ENCODE measurements around the gene GTF3C4. TPM values are rescaled to one million over a fixed set of nuclear protein-coding genes. Genes with fewer than 3 reads are reported as not detected.

The GTF3C4 gene, protein sequence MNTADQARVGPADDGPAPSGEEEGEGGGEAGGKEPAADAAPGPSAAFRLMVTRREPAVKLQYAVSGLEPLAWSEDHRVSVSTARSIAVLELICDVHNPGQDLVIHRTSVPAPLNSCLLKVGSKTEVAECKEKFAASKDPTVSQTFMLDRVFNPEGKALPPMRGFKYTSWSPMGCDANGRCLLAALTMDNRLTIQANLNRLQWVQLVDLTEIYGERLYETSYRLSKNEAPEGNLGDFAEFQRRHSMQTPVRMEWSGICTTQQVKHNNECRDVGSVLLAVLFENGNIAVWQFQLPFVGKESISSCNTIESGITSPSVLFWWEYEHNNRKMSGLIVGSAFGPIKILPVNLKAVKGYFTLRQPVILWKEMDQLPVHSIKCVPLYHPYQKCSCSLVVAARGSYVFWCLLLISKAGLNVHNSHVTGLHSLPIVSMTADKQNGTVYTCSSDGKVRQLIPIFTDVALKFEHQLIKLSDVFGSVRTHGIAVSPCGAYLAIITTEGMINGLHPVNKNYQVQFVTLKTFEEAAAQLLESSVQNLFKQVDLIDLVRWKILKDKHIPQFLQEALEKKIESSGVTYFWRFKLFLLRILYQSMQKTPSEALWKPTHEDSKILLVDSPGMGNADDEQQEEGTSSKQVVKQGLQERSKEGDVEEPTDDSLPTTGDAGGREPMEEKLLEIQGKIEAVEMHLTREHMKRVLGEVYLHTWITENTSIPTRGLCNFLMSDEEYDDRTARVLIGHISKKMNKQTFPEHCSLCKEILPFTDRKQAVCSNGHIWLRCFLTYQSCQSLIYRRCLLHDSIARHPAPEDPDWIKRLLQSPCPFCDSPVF
- polyA plus RNA-seq (ENCODE audit: insufficient read length): 30.0 TPM
- long read RNA-seq, donor 1, full-length matches to known transcripts: 3 of 13 reads
- long read RNA-seq, donor 1, partial matches to known transcripts: 10 of 13 reads
- long read RNA-seq, donor 1, other reads (novel, unspliced or antisense): 0 of 13 reads
- long read RNA-seq, donor 2, full-length matches to known transcripts: 7 of 7 reads
- long read RNA-seq, donor 2, partial matches to known transcripts: 0 of 7 reads
- long read RNA-seq, donor 2, other reads (novel, unspliced or antisense): 0 of 7 reads
- long read RNA-seq, donor 3, full-length matches to known transcripts: 3 of 23 reads
- long read RNA-seq, donor 3, partial matches to known transcripts: 20 of 23 reads
- long read RNA-seq, donor 3, other reads (novel, unspliced or antisense): 0 of 23 reads
- long read RNA-seq, donor 4: 0 reads
- long read RNA-seq, donor 5, full-length matches to known transcripts: 4 of 9 reads
- long read RNA-seq, donor 5, partial matches to known transcripts: 5 of 9 reads
- long read RNA-seq, donor 5, other reads (novel, unspliced or antisense): 0 of 9 reads
- long read RNA-seq, donor 6, full-length matches to known transcripts: 4 of 12 reads
- long read RNA-seq, donor 6, partial matches to known transcripts: 8 of 12 reads
- long read RNA-seq, donor 6, other reads (novel, unspliced or antisense): 0 of 12 reads
- long read RNA-seq, donor 7, partial matches to known transcripts: 11 of 11 reads
- long read RNA-seq, donor 7, other reads (novel, unspliced or antisense): 0 of 11 reads
- long read RNA-seq, donor 8: 0 reads

DNA sequence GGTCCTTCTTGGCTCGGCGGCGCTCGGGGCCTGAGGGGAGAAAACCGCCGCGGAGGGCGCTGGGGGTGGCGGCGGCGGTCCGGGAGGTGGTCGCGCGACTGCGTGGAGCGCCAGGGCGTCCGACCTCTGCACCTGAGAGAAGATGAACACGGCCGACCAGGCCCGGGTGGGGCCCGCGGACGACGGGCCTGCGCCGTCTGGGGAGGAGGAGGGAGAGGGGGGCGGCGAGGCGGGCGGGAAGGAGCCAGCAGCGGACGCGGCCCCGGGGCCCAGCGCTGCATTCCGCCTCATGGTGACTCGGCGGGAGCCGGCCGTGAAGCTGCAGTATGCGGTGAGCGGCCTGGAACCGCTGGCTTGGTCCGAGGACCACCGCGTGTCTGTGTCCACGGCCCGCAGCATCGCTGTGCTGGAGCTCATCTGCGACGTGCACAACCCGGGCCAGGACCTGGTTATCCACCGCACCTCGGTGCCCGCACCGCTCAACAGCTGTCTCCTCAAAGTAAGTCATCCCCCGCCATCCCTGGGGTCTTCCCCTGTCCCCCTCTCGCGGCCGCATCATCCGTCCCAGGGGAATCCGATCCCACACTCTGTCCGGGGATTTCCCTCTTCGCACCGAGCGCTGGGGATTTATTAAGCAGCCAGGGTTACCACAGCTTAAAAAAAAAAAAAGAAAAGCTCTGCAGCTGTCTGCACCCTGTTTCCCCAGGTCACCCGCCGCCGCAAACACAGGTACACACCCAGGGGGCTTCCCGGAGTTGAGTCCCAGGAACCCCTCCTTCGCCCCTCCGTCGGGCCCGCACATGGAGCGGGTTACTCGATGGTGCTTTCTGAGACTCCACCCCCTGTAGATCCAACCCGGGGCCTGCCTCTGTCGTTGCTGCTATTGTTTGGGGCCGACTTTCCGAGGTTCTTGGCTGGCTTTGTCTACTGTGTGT is at the start of gene GTF3C4:
TSS of gene GTF3C4 (plus strand) at position 8 of the 935 bp plus-strand sequence. CDS start at position 143, 135 bp downstream.
- no peak for DNase-seq

DNA sequence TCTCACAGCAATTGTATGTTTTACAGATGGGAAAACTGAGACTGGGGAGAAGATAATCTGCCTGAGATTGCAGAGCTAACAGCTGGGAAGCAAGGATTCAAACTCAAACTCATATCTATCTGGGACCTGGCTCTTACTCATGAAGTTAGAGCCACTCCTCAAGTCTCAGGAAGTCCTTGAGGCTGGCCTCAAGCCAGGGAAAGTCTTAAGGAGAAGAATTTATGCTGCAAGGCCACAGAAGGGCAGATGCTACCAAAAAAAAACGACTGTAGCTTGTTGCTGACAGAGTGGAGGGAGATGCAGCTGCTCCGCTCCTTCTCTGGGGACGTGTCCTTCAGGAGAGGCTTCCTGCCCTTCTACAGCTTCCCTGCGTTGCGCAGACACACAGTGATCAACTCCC is 48.1 kb upstream of the GTF3C4 start:
- peak; percentile 20 for DNase-seq

GRCh38 chr9:132626285-132626684 is 44.0 kb upstream of the GTF3C4 start:
- no peak for DNase-seq

DNA sequence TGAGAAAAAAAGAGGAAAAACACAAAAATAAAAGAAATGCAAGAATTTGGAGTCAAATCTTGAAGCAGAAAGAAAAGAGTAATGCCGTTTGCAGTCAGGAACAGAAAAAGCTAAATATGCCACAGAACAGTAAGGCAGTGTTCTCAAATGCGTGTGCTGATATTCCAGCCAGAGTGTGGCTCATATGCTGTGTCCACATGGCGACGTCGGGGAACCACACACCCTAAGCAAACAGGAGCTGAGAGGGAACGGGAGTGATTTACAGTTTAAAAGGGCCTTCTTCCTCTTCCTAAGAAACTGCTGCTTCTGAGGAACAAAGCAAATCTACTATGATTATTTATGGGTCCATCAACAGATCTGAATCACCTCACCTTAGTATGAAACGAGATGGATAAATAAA is 43.2 kb upstream of the GTF3C4 start:
- no peak for DNase-seq

- DNase-seq: no peak
Measured at GRCh38 chr9:132627594-132627993, 42.7 kb upstream of the GTF3C4 start.

DNA sequence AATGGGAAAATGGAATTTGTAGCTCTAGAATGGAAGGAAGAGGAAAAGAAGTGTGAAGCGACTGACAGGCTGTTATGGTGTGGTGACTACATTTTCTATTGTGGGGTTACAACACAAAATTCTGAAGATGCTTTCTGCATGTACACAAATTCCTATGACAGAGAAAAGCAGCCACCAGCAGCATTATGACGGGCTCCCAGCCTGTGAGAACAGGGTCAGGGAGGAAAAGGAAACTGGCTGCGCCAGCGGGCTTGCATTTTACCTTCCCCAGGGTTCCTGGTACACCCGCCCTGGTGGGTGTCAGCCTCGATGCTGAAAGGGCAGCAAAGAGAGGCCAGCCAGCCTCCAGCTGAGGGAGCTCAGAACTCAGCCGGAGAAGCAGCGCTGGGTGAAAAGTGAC is 41.5 kb upstream of the GTF3C4 start:
- no peak for DNase-seq

- no peak for DNase-seq
Measured at GRCh38 chr9:132630116-132630515, 40.1 kb upstream of the GTF3C4 start.

- DNase-seq: no peak
Measured at GRCh38 chr9:132630811-132631210, 39.5 kb upstream of the GTF3C4 start.

DNA sequence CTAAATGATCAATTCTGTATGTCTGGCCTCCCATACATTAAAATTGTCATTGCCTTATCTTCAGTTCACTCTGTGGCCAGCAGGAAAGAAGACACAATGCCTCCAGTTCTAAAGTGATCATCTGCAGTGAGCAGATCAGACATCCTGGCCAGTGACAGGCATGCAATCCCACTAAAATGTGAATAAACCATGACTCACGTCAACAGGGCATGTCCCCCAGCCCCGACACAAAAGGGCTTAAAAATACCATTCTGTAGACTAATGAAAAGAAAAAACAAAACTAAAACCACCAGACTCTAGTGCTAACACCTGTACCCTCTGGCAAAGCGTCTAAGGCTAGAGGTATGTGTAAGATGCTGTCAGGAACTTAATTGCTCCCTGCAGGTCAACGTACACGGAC is 39.0 kb upstream of the GTF3C4 start:
- no peak for DNase-seq

- no peak for DNase-seq
Measured at GRCh38 chr9:132631685-132632084, 38.6 kb upstream of the GTF3C4 start.

- no peak for DNase-seq
Measured at GRCh38 chr9:132632413-132633129, 37.7 kb upstream of the GTF3C4 start.

DNA sequence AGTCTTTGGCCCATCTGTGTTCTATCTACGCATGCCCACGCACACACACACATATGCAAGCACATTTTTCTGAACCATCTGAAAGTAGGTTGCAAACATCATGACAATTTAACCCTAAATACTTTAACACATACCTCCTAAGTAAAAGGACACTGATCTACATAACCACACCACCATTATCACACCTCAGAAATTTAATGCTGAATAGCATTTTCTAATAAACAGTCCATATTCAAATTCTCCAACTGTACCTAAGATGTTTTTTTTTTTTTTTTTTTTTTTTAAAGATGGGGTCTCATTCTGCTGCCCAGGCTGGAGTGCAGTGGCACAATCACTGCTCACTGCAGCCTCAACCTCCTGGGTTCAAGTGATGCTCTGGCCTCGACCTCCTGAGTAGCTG is 35.9 kb upstream of the GTF3C4 start:
- DNase-seq: no peak

DNA sequence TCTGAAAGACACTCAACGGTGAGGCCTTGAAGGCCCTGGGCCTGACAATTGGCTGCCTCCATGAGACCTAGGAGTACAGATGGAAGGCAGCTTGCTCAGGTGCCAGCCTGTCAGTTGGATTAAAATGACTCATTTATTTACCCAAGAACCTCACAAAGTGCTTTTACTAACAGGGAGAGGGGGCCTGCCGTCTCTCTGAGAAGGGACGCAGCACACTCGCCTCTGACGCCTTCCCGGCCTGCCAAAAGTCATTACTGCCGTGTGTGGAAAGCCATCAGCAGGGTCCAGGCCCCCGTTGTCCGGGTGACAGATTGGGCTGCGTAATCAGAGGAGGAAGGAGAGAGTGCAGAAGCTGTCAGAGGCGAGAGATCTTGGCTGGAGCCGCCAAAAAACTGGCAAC is 32.9 kb upstream of the GTF3C4 start:
- no peak for DNase-seq

GRCh38 chr9:132637801-132638200 is 32.5 kb upstream of the GTF3C4 start:
- DNase-seq: no peak

DNA sequence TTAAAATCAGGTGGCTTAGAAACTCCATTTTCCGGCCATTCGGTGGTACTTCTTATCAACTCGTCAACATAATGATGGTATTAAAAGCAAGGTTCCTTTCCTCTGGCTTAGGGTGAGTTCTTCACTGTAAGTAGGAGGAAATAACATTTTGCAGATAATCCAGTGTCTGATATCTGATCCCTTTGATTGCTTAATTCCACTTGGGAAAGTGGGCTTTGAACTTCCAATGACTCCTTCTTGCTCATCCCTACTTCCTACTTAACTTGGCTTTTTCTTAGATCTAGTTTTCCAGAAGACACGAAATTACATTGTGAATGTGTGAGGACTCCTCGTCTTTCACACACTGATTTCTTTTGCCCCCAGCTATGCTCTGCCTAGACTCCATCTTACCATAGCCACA is 32.0 kb upstream of the GTF3C4 start:
- DNase-seq: no peak

DNA sequence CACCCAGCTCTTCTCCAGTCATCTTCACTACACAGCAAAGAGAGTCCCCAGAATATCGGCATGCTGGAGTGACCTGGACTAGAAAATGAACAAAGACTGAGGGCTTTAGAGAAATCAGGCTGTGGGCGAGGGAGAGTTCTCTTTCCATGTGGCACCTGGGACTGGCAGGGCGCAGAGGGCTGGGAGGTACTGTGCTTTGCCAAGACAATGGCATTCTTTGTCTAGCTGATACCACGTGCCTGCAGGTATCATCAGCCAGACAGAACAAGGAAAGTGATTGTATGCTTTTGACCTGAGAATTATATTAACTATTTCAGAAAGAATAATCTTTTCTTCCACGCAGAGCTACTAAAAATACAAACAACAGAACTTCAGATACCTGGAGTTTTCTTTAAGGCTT is 30.9 kb upstream of the GTF3C4 start:
- DNase-seq: no peak

DNA sequence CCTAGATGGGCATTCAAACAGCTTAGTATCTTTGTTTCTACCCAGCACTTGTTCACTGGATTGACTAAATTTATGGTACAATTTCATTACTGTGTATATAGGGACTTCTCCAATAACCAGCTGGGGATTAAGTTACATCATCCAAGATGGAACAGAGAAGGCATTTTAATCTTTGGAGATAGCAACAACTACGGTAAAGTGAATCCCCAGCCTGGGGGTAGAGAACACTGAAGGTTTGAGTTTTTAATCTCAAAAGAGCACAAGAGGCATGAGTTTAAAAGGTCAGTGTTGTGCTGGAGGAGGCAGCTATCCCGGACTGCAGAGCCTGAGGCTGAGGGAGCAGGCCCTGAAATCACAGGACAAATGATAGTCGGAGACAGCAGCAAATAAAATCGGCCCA is 29.0 kb upstream of the GTF3C4 start:
- DNase-seq: no peak

GRCh38 chr9:132644251-132644650 is 26.0 kb upstream of the GTF3C4 start:
- DNase-seq: no peak

GRCh38 chr9:132645306-132645705 is 25.0 kb upstream of the GTF3C4 start:
- no peak for DNase-seq

GRCh38 chr9:132645711-132646110 is 24.6 kb upstream of the GTF3C4 start:
- DNase-seq: no peak
